ENCODE results near the gene RBM39. TPM values are rescaled to one million over a fixed set of nuclear protein-coding genes. Genes with fewer than 3 reads are reported as not detected.

The RBM39 gene
- total and polyA plus RNA-seq, 10 of the 15 experiments (the other 5 are each of a cell fraction or from before 2014, with no cell fraction given): 135 to 280 (median 217) TPM

DNA sequence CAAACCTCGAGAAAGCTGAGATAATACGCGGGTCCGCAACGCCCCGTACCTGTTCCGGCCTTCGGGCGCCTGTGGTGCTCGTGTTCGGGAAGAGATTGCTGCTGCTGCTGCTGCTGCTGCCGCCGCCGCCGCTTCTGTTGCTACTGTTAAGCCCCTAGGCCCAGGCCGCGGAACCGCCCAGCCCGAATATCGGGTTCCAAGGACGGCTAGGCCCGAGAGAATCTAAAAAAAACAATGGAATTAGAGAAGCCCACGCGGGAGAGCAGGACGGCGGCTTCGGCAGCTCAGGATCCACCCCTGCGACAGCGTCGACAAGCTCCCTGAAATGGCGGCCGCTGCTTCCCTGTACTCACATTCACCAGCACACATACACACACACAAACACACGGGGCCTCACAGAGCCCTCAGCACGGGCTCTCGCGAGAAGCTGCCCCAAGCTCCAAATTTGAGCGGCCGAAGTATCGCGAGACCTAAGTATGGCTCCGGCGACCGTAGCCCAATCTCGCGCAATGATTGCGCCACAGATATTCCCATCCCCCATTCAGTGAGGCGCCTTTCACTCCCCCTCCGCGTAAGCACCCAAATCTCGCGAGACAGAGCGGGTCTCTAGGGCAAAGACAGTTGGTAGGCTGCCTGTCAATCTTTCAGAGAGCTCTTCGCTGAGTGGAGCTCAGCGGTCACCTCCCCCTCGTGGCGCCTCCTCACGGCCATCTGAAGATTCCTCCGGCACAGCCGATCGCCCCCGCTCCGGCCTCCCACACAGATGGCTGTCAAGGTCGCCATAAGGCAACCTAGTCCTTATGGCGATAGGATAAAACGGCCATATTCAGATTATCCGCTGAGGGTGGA lies at the start of gene RBM39 (continued):
- TF ChIP-seq, protein P1, sequence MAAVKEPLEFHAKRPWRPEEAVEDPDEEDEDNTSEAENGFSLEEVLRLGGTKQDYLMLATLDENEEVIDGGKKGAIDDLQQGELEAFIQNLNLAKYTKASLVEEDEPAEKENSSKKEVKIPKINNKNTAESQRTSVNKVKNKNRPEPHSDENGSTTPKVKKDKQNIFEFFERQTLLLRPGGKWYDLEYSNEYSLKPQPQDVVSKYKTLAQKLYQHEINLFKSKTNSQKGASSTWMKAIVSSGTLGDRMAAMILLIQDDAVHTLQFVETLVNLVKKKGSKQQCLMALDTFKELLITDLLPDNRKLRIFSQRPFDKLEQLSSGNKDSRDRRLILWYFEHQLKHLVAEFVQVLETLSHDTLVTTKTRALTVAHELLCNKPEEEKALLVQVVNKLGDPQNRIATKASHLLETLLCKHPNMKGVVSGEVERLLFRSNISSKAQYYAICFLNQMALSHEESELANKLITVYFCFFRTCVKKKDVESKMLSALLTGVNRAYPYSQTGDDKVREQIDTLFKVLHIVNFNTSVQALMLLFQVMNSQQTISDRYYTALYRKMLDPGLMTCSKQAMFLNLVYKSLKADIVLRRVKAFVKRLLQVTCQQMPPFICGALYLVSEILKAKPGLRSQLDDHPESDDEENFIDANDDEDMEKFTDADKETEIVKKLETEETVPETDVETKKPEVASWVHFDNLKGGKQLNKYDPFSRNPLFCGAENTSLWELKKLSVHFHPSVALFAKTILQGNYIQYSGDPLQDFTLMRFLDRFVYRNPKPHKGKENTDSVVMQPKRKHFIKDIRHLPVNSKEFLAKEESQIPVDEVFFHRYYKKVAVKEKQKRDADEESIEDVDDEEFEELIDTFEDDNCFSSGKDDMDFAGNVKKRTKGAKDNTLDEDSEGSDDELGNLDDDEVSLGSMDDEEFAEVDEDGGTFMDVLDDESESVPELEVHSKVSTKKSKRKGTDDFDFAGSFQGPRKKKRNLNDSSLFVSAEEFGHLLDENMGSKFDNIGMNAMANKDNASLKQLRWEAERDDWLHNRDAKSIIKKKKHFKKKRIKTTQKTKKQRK (IDR thresholded peaks at IDR 0.05; ENCODE audit: low read depth, low read length): peak; percentile 45; the same call in 1 of the 2 replicates
- TF ChIP-seq, protein P2, sequence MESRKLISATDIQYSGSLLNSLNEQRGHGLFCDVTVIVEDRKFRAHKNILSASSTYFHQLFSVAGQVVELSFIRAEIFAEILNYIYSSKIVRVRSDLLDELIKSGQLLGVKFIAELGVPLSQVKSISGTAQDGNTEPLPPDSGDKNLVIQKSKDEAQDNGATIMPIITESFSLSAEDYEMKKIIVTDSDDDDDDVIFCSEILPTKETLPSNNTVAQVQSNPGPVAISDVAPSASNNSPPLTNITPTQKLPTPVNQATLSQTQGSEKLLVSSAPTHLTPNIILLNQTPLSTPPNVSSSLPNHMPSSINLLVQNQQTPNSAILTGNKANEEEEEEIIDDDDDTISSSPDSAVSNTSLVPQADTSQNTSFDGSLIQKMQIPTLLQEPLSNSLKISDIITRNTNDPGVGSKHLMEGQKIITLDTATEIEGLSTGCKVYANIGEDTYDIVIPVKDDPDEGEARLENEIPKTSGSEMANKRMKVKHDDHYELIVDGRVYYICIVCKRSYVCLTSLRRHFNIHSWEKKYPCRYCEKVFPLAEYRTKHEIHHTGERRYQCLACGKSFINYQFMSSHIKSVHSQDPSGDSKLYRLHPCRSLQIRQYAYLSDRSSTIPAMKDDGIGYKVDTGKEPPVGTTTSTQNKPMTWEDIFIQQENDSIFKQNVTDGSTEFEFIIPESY (IDR thresholded peaks at IDR 0.05): peak; percentile 89; the same call in 1 of the 2 replicates
- TF ChIP-seq MXI1 (IDR thresholded peaks at IDR 0.05; ENCODE audit: low read depth, low read length) (peak; percentile 95; the same call in 1 of the 2 replicates), KLF5 (IDR thresholded peaks at IDR 0.05; ENCODE audit: partially characterized antibody) (peak; percentile 90), RB1 (IDR thresholded peaks at IDR 0.05; ENCODE audit: borderline replicate concordance) (0 out of 2 replicates have a peak, but pooled peaks have one; percentile 40), IKZF2 (IDR thresholded peaks at IDR 0.05) (peak; percentile 13 to 61; a peak in 1 of 4 replicates), PAX5 (IDR thresholded peaks at IDR 0.05; ENCODE audit: borderline replicate concordance, low read depth, low read length) (peak; percentile 61; the same call in 1 of the 2 replicates), DPF2 (IDR thresholded peaks at IDR 0.05) (peak; percentile 99), ZSCAN29 (IDR thresholded peaks at IDR 0.05) (no peak), POLR2AphosphoS5 (IDR thresholded peaks at IDR 0.05; ENCODE audit: low read length) (peak; percentile 98), IRF4 (IDR thresholded peaks at IDR 0.05; ENCODE audit: low read depth, low read length) (peak; percentile 65; the same call in 1 of the 2 replicates), GATAD2B (conservative IDR thresholded peaks at IDR 0.05; ENCODE audit: low read depth) (peak; percentile 53; the same call in 1 of the 2 replicates), GABPA (IDR thresholded peaks at IDR 0.05; ENCODE audit: low read depth) (no peak), NFIC (IDR thresholded peaks at IDR 0.05; ENCODE audit: low read depth, low read length) (no peak)
- TF ChIP-seq, protein P3, sequence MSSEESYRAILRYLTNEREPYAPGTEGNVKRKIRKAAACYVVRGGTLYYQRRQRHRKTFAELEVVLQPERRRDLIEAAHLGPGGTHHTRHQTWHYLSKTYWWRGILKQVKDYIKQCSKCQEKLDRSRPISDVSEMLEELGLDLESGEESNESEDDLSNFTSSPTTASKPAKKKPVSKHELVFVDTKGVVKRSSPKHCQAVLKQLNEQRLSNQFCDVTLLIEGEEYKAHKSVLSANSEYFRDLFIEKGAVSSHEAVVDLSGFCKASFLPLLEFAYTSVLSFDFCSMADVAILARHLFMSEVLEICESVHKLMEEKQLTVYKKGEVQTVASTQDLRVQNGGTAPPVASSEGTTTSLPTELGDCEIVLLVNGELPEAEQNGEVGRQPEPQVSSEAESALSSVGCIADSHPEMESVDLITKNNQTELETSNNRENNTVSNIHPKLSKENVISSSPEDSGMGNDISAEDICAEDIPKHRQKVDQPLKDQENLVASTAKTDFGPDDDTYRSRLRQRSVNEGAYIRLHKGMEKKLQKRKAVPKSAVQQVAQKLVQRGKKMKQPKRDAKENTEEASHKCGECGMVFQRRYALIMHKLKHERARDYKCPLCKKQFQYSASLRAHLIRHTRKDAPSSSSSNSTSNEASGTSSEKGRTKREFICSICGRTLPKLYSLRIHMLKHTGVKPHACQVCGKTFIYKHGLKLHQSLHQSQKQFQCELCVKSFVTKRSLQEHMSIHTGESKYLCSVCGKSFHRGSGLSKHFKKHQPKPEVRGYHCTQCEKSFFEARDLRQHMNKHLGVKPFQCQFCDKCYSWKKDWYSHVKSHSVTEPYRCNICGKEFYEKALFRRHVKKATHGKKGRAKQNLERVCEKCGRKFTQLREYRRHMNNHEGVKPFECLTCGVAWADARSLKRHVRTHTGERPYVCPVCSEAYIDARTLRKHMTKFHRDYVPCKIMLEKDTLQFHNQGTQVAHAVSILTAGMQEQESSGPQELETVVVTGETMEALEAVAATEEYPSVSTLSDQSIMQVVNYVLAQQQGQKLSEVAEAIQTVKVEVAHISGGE (CRISPR knock-in tag; IDR thresholded peaks at IDR 0.05): no peak
- TF ChIP-seq, protein P4, sequence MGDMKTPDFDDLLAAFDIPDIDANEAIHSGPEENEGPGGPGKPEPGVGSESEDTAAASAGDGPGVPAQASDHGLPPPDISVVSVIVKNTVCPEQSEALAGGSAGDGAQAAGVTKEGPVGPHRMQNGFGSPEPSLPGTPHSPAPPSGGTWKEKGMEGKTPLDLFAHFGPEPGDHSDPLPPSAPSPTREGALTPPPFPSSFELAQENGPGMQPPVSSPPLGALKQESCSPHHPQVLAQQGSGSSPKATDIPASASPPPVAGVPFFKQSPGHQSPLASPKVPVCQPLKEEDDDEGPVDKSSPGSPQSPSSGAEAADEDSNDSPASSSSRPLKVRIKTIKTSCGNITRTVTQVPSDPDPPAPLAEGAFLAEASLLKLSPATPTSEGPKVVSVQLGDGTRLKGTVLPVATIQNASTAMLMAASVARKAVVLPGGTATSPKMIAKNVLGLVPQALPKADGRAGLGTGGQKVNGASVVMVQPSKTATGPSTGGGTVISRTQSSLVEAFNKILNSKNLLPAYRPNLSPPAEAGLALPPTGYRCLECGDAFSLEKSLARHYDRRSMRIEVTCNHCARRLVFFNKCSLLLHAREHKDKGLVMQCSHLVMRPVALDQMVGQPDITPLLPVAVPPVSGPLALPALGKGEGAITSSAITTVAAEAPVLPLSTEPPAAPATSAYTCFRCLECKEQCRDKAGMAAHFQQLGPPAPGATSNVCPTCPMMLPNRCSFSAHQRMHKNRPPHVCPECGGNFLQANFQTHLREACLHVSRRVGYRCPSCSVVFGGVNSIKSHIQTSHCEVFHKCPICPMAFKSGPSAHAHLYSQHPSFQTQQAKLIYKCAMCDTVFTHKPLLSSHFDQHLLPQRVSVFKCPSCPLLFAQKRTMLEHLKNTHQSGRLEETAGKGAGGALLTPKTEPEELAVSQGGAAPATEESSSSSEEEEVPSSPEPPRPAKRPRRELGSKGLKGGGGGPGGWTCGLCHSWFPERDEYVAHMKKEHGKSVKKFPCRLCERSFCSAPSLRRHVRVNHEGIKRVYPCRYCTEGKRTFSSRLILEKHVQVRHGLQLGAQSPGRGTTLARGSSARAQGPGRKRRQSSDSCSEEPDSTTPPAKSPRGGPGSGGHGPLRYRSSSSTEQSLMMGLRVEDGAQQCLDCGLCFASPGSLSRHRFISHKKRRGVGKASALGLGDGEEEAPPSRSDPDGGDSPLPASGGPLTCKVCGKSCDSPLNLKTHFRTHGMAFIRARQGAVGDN (IDR thresholded peaks at IDR 0.05): peak; percentile 70

Measured in GM12878 (cell line).